RWPE1 (cell line): ENCODE data around the gene MYO1D.

Experiments used
- CTCF ChIA-PET: fragments of 350-600 bp; sonication (Branson Sonifier 250); formaldehyde crosslinking; extraction: SDS; loops from one replicate; lab custom pipeline; 2021; lab: Yijun Ruan, JAX
- POLR2A ChIA-PET: fragments of 400-600 bp; formaldehyde crosslinking; extraction: SDS; loops from one replicate; lab custom pipeline; 2020; ENCODE audit warnings: antibody characterized with exemption; ENCODE audit not compliant: low non-redundant PET; lab: Yijun Ruan, JAX
- DNase-seq: peaks from one replicate; pipeline ENCODE4 v3.0.0; 2012; ENCODE audit warnings: low spot score
- H3K27ac ChIP-seq: fragments of 450-650 bp; 2 replicates; pipeline ENCODE4 v1.5.1; 2017
- TF ChIP-seq, protein P1 (sequence below): fragments of 450-650 bp; conservative IDR thresholded peaks from 2 replicates; pipeline ENCODE4 v1.5.1; 2017; ENCODE audit warnings: low read depth, mild to moderate bottlenecking

The MYO1D gene

GRCh38 chr17:32575852-32576251, 301.1 kb downstream of the MYO1D start:
- TF ChIP-seq, protein P1, sequence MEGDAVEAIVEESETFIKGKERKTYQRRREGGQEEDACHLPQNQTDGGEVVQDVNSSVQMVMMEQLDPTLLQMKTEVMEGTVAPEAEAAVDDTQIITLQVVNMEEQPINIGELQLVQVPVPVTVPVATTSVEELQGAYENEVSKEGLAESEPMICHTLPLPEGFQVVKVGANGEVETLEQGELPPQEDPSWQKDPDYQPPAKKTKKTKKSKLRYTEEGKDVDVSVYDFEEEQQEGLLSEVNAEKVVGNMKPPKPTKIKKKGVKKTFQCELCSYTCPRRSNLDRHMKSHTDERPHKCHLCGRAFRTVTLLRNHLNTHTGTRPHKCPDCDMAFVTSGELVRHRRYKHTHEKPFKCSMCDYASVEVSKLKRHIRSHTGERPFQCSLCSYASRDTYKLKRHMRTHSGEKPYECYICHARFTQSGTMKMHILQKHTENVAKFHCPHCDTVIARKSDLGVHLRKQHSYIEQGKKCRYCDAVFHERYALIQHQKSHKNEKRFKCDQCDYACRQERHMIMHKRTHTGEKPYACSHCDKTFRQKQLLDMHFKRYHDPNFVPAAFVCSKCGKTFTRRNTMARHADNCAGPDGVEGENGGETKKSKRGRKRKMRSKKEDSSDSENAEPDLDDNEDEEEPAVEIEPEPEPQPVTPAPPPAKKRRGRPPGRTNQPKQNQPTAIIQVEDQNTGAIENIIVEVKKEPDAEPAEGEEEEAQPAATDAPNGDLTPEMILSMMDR: no peak
- DNase-seq: no peak
- no peak overlapping the region for H3K27ac ChIP-seq
- CTCF ChIA-PET: no interaction called here
- POLR2A ChIA-PET: no interaction called here

DNA sequence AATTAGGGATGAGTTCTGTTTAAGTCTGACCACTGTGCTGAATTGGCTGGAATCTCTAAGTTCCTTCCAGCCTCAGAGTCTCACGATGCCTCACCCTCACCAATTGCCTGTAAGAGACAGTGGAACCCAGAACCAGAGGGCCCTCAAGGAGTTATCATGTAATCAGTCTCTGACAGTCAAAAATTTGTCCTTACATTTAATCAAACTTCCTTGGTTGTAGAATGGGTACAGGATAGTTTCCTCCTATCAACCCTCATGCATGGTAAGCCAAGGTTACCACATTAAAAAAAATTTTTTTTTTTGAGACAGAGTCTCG, 306.9 kb downstream of the MYO1D start:
- TF ChIP-seq, protein P1: no peak
- CTCF ChIA-PET: no interaction called here
- POLR2A ChIA-PET: no interaction called here
- DNase-seq: no peak
- H3K27ac ChIP-seq: no peak overlapping the region

DNA sequence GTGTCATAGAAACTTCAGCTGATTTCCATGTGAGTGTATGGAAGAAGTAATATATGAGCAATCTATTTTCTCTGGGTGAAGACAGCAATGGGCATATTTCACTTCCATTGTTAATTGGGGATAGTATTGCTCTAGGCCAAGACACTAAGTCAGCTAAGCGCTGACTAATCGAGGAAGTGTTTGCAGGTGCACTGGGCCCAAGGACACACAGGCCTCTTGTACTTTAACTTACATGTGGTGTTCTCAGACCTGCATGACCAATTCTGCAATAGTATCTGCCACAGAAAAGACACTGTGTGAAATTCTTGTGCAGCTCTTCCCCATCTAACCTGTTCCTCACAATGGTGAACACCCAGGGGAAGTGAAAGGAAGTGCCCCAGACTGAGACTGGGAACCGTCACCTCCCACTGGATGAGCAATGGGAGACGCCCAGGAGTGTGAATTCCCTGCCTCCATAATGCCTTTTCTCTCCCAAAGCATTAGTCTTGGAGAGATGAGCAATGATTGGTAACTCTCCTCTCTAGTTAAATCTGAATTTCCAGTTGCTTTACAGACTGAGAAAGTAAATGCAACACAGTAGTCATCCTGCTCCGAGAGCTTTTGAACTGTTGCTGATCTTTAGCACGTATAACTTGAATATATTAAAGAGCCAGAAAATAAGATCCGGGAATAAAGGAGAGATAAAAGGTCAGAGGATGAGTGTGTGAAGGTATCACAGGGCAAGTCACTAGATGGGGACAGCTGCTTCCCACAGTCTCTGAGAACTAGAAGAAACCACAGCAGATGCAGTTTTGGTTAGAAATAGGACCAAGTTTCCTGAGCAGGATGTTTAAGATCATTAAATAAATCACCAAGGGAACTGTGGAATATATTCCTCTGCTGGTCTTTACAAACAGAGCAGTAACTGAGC, 307.5 kb downstream of the MYO1D start:
- POLR2A ChIA-PET: no interaction called here
- CTCF ChIA-PET: interaction anchor here (1.1 kb wide), 1 partner anchor 19 kb away, joined by 7 read pairs; no protein-coding TSS in a partner anchor
- peak; percentile 81 for DNase-seq
- TF ChIP-seq, protein P1: no peak
- no peak overlapping the region for H3K27ac ChIP-seq

DNA sequence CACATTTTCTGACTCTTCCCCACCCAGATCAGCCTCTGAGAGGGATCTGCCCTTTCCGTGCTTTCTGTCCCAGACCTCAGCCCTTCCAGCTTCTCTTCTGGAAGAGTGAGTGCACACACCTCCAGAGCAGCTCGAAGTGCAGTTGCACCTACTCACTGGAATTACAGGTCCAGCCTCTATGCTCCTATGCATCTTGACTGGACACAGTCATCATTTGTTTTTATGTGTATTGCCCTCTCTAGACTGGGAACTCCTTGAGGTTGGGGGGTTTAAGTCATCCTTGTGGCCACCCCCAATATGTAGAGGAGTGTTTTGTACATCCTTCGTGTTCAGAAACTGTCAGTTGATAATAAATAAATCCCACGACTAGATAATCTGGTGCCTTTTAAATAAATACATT, 308.2 kb downstream of the MYO1D start:
- H3K27ac ChIP-seq: no peak overlapping the region
- CTCF ChIA-PET: interaction anchor here (0.6 to 1.1 kb wide), 2 partner anchors 18 to 799 kb away, joined by 3 to 7 read pairs; no protein-coding TSS in a partner anchor
- TF ChIP-seq, protein P1: no peak
- DNase-seq: no peak
- POLR2A ChIA-PET: no interaction called here

- DNase-seq: no peak
- CTCF ChIA-PET: no interaction called here
- POLR2A ChIA-PET: no interaction called here
- H3K27ac ChIP-seq: no peak overlapping the region
- TF ChIP-seq, protein P1: no peak
Observed at GRCh38 chr17:32567511-32567910, 309.4 kb downstream of the MYO1D start.

DNA sequence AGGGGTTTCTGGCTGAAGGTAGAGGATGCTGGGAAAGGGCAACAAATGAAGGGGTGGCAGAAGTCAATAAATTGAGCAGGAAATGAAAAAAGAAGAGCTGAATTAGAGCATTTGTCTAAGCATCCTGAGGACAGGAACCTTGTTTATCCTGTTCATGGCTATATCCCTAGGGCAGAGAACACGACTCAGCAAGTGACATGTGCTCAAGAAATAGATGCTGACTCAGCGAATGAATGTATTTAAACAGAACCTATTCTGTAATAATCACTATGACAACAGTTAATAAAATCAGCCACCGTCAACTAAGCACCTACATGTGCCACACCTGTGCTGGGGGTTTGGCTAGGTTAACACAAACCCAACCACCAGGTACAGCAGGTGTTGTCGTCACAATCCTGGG, 309.8 kb downstream of the MYO1D start:
- POLR2A ChIA-PET: no interaction called here
- CTCF ChIA-PET: interaction anchor here (1.0 kb wide), 1 partner anchor 92 kb away, joined by 4 read pairs; no protein-coding TSS in a partner anchor

More for the DNA sequence above, 309.8 kb downstream of the MYO1D start:
- DNase-seq: no peak
- TF ChIP-seq, protein P1: no peak
- H3K27ac ChIP-seq: no peak overlapping the region
